Skeletal muscle cell (primary cell): Measurements from ENCODE around the gene MKNK2.

Experiments
- DNase-seq: peaks from one replicate; pipeline ENCODE4 v3.0.0-alpha.2; 2010; ENCODE audit warnings: low read depth
- H3K4me3 ChIP-seq: 2 replicates; pipeline ENCODE4 v1.5.1; 2011; ENCODE audit warnings: low read depth, mild to moderate bottlenecking, control low read depth, low read length, moderate library complexity

Gene MKNK2

GRCh38 chr19:2081873-2082810 is 31.1 kb upstream of the MKNK2 start:
- H3K4me3 ChIP-seq, result no peak overlapping the region
- DNase-seq, result no peak

- DNase-seq, result no peak
- H3K4me3 ChIP-seq, result no peak overlapping the region
Measured at GRCh38 chr19:2080336-2080988, 29.4 kb upstream of the MKNK2 start.

DNA sequence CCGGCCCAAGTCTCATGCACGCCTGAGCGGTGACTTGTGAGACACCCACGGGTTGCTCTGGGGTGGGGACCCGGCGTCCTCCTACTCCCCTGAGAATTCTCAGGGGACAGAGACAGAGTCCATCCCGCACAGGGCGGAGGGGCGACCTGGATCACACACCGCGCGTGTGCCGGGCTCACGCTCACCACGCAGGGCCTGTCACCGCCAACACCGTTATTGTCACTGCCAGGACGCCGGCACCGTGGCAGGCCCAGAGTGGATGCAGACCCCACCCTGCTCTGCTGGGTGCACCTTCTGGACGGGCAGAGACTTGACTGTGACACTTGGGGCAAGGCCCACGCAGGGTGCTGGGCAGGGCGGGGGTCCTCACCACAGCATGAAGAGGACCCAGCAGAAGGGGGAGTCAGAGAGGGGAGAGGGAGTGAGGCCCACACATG is 28.8 kb upstream of the MKNK2 start:
- no peak for DNase-seq
- H3K4me3 ChIP-seq, result no peak overlapping the region

DNA sequence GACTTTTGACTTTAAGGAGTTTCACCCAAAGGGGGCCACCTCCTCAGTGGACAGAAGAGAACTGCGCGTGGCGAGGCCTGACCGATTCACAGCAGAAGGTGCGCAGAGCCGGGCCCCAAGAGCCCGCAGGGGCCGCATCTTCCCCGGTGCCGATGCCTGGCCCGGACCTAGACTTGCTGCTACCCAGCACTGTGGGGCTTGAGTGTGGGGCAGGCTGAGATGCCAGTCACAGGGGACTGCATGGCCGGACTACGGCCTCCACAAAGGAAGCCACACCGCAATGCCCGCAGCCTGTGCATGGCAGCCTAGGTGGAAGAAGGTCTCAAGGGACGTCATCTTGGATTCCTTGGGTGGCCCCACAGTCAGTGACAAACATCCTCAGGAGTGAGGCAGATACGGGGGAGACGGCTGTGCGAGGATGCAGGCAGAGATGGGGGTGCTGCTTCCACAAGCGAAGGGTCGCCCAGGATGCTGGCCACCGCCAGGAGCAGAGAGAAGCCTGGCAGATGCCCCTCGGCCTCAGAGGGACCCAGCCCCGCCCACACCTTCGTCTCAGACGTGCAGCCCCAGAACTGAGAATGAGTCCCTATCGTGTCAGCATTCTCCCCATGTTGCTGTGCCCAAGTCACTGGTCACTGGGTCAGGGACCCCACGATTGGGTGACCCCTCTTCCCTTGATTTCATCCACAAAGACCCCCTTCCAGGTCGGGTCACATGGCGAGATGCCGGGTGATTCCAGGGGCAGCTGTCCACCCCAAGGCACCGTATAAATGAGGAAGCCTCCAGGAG is 28.2 kb upstream of the MKNK2 start:
- DNase-seq, result no peak
- no peak overlapping the region for H3K4me3 ChIP-seq

DNA sequence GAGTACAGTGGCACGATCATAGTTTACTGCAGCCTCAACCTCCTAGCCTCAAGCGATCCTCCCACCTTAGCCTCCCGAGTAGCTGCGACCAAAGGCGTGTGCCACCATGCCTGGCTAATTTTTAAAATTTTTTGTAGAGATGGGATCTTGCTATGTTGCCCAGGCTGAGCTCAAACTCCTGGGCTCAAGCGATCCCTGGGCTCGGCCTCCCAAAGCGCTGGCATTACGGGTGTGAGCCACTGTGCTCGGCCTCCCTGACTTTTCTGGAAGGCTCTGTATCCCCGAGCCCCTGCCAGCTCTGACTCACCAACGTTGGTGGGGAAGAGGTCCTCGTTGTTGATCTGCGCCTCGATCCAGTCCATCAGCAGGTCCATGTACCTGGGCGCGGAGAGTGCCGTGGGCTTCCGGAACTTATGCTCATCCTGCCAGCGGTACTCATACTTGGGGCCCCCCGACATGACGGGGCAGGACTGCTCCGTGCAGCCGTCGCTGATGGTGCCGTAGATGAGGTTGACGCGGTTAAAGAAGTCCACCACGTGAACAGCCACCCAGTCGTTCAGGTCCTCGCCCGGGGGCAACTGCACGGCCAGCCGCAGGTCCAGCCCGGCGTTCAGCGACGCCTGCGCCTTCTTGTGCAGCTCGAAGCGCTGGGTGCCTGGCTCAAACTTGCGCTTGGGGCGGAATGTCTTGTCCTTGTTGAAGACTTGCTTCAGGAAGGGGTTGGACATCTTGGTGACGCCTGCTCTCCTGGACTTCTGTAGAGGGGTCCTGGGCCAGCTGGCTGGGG is 27.0 kb upstream of the MKNK2 start:
- DNase-seq, result no peak

DNA sequence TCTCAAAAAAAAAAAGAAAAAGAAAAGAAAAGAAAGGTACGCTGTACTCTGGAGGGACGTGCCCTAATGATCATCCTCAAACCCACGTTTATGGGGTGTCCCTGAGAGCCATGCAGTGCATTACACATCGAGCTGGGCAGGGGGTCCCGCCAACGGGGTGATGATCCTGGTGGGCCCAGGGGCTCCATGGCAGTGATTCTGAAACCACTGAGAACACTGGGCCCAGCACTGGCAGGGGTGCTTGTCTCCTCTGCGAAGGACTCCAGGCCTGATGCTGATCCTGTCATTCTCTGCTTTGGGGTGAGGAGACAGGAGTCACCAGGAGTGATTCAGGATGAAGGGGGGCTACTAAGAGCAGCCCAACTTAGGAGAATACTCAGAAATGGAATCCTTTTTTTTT is 26.4 kb upstream of the MKNK2 start:
- H3K4me3 ChIP-seq, result no peak overlapping the region
- DNase-seq, result no peak

More for the DNA sequence above, 27.0 kb upstream of the MKNK2 start:
- no peak overlapping the region for H3K4me3 ChIP-seq

DNA sequence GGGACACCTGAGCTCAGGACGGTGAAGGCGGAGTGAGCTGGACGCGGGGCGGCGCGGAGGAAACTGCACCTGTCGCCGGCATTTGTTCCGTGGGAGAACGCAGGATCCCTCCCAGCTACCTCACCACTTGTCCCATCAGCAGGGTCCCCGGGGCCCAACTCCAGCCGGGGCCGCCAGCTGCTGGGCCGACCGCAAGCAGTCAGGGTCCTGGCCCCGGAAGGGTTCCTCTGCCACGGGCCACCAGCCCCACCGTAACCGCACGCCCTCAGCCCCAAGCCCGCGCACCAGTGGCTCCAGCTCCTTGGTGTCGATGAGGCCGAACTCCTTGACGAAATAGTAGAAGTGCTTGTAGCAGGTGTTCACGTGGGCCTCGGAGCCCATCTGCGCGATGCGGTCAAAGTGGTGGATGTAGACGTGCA is 25.5 kb upstream of the MKNK2 start:
- no peak for DNase-seq
- no peak overlapping the region for H3K4me3 ChIP-seq

DNA sequence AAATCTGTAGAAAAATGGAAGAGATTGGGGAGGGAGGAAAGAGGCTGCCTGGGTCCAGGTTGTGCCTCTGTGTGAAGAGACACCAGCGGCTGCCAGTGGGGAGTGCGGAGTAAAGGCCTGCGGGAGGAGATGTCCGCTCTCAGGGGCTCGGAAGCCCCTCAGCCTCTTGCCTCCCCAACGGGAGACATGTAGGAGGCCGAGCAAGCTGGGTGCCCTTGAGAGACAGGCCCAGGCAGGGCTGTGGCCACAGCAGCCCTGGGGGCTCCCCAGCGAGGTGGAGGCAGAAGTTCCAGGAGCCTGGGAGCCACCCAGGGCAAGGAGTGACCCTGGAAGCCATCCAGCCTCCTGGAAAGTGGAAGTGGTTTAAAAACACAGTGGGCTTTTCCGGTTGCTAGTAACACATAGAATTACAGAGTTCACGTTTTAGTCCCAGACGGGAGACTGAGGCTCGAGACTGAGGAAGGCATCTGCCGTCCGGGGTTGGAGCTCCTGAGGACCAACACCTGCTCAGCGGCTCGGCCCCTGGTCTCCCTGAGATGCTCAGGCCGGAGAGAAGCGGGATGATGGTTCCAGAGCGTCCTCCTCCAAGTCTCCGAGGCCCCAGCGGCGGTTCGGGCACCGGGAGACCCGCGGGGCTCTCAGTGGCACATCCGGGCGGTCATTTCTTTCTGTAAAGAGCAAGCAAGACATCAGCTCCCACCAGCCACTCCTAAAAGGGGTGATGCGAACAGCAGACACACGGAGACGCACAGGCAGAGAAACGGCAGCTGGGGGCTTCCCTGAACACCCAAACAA is 21.9 kb upstream of the MKNK2 start:
- H3K4me3 ChIP-seq, result no peak overlapping the region
- DNase-seq, result no peak

DNA sequence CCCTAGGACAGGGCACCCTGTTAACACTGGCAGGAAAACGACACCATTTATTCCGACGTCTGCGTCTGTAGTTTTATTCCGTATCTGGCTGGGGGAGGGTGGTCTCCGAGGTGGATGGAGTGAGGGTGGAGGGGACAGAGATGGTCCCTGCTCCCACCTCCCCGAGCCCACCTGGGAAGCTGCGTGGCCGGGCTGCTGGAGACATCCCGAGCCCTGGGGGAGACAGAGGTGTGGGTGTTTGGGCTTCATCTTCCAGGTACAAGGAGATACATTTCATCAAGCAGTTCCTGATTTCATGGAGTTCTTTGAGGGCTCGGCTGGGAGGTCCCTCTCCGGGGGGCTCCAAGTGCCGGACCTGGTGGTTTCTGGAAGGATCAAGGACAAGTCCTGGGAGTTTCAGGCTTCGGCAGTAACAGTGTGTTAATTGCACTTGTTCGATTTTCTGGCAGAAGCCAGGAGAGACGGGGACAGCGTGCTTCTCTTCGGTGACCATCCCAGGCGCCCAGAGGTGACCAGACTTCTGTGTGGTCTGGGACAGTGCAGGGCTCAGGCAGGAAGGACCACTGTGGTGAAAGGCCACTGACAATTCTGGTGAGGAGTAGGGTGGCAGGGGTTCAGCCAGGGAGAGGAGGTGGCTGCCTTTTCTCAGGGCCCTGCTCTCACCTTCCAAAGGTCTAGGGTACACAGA is 20.1 kb upstream of the MKNK2 start:
- H3K4me3 ChIP-seq, result no peak overlapping the region
- no peak for DNase-seq

DNA sequence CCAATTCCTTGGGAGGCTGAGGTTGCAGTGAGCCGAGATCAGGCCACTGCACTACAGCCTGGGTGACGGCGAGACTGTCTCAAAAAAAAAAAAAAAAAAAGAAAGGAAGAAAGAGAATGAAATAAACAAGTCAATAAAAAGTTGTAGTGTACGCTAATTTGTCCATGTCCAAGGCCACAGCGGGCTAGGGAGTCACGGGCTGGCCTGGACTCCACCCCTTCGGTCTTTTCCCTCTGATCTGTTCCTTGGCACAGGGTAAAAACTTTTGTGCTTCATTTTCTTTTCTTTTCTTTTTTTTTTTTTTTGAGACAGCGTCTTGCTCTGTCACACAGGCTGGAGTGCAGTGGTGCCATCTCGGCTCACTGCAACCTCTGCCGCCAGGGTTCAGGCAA is 19.4 kb upstream of the MKNK2 start:
- no peak for DNase-seq

GRCh38 chr19:2064788-2065524 is 13.9 kb upstream of the MKNK2 start:
- H3K4me3 ChIP-seq, result no peak overlapping the region
- DNase-seq, result no peak

More for the DNA sequence above, 19.4 kb upstream of the MKNK2 start:
- no peak overlapping the region for H3K4me3 ChIP-seq

- no peak overlapping the region for H3K4me3 ChIP-seq
- no peak for DNase-seq
Measured at GRCh38 chr19:2064395-2064787, 13.3 kb upstream of the MKNK2 start.

- no peak overlapping the region for H3K4me3 ChIP-seq
- no peak for DNase-seq
Measured at GRCh38 chr19:2063824-2064223, 12.8 kb upstream of the MKNK2 start.

GRCh38 chr19:2062770-2063169 is 11.7 kb upstream of the MKNK2 start:
- H3K4me3 ChIP-seq, result no peak overlapping the region
- DNase-seq, result no peak

DNA sequence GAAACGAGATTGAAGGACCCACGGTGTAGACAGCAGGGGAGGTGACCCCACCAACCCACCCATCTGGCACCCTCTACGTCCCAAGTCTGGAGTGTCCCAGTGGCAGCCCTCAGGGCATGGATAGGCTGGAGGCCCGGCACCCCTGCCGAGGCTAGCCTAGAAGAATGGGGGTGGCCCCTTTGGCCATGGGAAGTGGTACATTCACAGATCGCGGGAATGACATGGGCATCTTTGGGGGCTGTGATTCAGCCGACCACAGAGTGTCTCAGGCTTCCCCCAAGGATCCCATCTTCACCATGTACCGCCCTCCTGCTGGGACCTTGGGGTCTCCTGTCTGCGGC is 11.3 kb upstream of the MKNK2 start:
- DNase-seq, result no peak
- peak overlapping the region; percentile 46 for H3K4me3 ChIP-seq

GRCh38 chr19:2061495-2062388 is 10.7 kb upstream of the MKNK2 start:
- H3K4me3 ChIP-seq, result peak overlapping the region; percentile 46

More at GRCh38 chr19:2061495-2062388, 10.7 kb upstream of the MKNK2 start:
- peak; percentile 89 for DNase-seq
